MM.1S (cell line): ENCODE results near the gene SQSTM1.

ENCODE experiments used
- DNase-seq: peaks from one replicate; pipeline ENCODE4 v3.0.0-alpha.2; 2015
- H2AFZ ChIP-seq: fragments of 300-600 bp; sonication (generic); 2 replicates; pipeline ENCODE4 v1.6.0; 2016; ENCODE audit warnings: antibody characterized with exemption, low read length
- H3F3A ChIP-seq: fragments of 300-600 bp; sonication (generic); 2 replicates; pipeline ENCODE4 v1.6.1; 2016; ENCODE audit warnings: mild to moderate bottlenecking, antibody characterized with exemption, low read length, moderate library complexity, mixed read lengths; ENCODE audit not compliant: insufficient read depth
- H3K27ac ChIP-seq: fragments of 300-600 bp; sonication (generic); 2 replicates; pipeline ENCODE4 v1.5.1; 2016; ENCODE audit warnings: mild to moderate bottlenecking, low read length
- H3K27me3 ChIP-seq: fragments of 300-600 bp; sonication (generic); replicated peaks from 2 replicates; pipeline ENCODE4 v1.6.0; 2016; ENCODE audit warnings: low read length; ENCODE audit not compliant: insufficient read depth
- H3K36me3 ChIP-seq: fragments of 300-600 bp; sonication (generic); replicated peaks from 2 replicates; pipeline ENCODE4 v1.6.1; 2016; ENCODE audit warnings: mild to moderate bottlenecking, low read length, mixed read lengths; ENCODE audit not compliant: insufficient read depth
- H3K4me1 ChIP-seq: fragments of 300-600 bp; sonication (generic); 2 replicates; pipeline ENCODE4 v1.6.1; 2016; ENCODE audit warnings: low read length, mixed read lengths
- H3K4me2 ChIP-seq: fragments of 300-600 bp; sonication (generic); 2 replicates; pipeline ENCODE4 v1.6.0; 2016; ENCODE audit warnings: low read depth, low read length
- H3K4me3 ChIP-seq: fragments of 300-600 bp; sonication (generic); 2 replicates; pipeline ENCODE4 v1.5.1; 2016; ENCODE audit warnings: low read length, mixed read lengths
- H3K79me2 ChIP-seq: fragments of 300-600 bp; sonication (generic); 2 replicates; pipeline ENCODE4 v1.6.1; 2016; ENCODE audit warnings: mixed run types, low read length, mixed read lengths
- H3K9ac ChIP-seq: fragments of 300-600 bp; sonication (generic); 2 replicates; pipeline ENCODE4 v1.6.1; 2016; ENCODE audit warnings: low read length, mixed read lengths
- H3K9me2 ChIP-seq: fragments of 300-600 bp; sonication (generic); replicated peaks from 2 replicates; pipeline ENCODE4 v1.6.1; 2016; ENCODE audit warnings: mild to moderate bottlenecking, low read length, mixed read lengths; ENCODE audit not compliant: insufficient read depth
- H3K9me3 ChIP-seq: fragments of 300-600 bp; sonication (generic); replicated peaks from 2 replicates; pipeline ENCODE4 v1.6.1; 2016; ENCODE audit warnings: mild to moderate bottlenecking, low read length, mixed read lengths; ENCODE audit not compliant: insufficient read depth
- H4K20me1 ChIP-seq: fragments of 300-600 bp; sonication (generic); 2 replicates; pipeline ENCODE4 v1.6.1; 2016; ENCODE audit warnings: mild to moderate bottlenecking, low read length, moderate library complexity, mixed read lengths; ENCODE audit not compliant: insufficient read depth
- EZH2 ChIP-seq: fragments of 300-600 bp; sonication (generic); optimal IDR thresholded peaks from 2 replicates; pipeline ENCODE3; 2017; ENCODE audit warnings: low read depth, mild to moderate bottlenecking, antibody characterized with exemption, low read length, mixed read lengths
- EZH2phosphoT487 ChIP-seq: fragments of 300-600 bp; sonication (generic); IDR thresholded peaks from 2 replicates; pipeline ENCODE4 v1.6.1; 2018; ENCODE audit warnings: antibody characterized with exemption, low read length
- TF ChIP-seq, protein P1 (sequence below): fragments of 300-600 bp; sonication (generic); IDR thresholded peaks from 2 replicates; pipeline ENCODE4 v1.5.1; 2016; ENCODE audit warnings: antibody characterized with exemption, low read length, mixed read lengths

The SQSTM1 gene

DNA sequence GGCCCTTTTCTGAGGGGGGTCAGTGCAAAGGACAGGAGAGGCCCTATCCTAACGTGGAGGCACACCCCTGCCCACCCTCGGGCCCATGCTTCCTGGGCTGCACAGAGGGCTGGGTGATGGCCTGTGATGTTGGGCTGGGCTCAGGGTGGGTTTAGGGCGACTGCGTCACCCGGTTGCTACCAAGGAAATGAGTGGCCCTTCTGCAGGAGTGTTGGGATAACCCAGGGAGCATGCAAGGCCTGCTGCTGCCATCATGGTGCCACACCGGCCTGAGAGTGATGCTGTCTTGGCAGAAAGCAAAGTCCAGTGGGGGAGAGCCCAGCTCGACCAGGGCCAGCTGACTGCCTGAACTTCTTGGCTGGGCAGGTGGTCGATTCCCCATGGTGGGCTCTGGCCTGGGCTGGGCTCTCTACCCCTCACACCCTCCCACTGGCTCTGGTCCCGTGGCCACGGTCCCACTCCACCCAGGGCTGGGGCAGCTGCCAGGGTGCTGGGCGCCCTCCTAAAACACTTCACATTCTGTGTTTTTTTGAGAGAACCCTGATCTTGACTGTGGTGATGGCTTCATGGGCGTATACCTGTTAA, 59.5 kb downstream of the SQSTM1 start:
- Histone ChIP-seq H3F3A (no peaks in the 10 kb centered on the region), H3K4me3 (no peak overlapping the region), H3K27me3 (no peaks in the 10 kb centered on the region), H3K9ac (no peak overlapping the region), H2AFZ (no peak overlapping the region), H3K27ac (no peak overlapping the region), H3K9me3 (no peaks in the 10 kb centered on the region), H3K4me2 (no peak overlapping the region), H3K36me3 (no peaks in the 10 kb centered on the region), H3K4me1 (no peaks in the 10 kb centered on the region), H4K20me1 (no peaks in the 10 kb centered on the region), H3K79me2 (no peaks in the 10 kb centered on the region), H3K9me2 (no peaks in the 10 kb centered on the region)
- no peak for DNase-seq
- TF ChIP-seq EZH2: no peak
- TF ChIP-seq EZH2phosphoT487: no peak
- TF ChIP-seq, protein P1, sequence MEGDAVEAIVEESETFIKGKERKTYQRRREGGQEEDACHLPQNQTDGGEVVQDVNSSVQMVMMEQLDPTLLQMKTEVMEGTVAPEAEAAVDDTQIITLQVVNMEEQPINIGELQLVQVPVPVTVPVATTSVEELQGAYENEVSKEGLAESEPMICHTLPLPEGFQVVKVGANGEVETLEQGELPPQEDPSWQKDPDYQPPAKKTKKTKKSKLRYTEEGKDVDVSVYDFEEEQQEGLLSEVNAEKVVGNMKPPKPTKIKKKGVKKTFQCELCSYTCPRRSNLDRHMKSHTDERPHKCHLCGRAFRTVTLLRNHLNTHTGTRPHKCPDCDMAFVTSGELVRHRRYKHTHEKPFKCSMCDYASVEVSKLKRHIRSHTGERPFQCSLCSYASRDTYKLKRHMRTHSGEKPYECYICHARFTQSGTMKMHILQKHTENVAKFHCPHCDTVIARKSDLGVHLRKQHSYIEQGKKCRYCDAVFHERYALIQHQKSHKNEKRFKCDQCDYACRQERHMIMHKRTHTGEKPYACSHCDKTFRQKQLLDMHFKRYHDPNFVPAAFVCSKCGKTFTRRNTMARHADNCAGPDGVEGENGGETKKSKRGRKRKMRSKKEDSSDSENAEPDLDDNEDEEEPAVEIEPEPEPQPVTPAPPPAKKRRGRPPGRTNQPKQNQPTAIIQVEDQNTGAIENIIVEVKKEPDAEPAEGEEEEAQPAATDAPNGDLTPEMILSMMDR: no peak

DNA sequence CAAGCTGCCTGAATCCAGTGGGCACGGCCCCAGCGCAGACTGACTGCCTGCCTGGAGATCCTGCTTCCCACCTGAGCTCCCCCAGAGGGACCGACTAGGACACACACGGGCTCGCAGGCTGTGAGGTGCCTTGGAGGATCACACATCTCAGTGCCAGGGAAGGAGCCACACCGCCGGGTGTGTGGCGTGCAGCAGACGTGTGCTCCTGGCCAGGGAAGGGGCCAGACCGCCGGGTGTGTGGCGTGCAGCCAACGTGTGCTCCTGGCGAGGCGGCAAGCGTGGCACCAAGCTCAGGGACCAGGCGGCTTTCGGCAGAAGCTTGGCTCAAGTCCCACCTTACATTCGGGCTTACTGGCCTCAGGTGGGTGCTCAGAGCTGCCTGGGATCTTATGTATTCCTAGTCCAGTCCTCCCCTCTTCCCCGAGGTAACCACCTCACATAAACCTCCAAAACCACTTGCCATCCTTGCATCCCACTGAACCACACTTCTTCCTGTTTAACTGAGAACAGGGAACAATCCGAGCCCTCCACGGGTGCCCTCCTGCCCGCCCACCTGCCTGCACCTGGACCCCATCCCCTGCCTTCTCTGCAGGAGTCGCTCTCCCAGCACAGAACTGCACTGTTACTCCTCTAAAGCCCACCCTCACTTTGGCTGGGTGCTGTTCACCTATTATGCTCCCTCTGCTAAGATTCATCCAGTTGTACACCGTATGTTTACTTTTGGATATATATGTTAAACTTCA, 60.3 kb downstream of the SQSTM1 start:
- Histone ChIP-seq H3F3A (no peaks in the 10 kb centered on the region), H2AFZ (no peak overlapping the region), H3K27ac (no peak overlapping the region), H3K27me3 (no peaks in the 10 kb centered on the region), H3K4me2 (no peak overlapping the region), H3K79me2 (no peaks in the 10 kb centered on the region), H4K20me1 (no peaks in the 10 kb centered on the region), H3K9ac (no peak overlapping the region), H3K9me3 (no peaks in the 10 kb centered on the region), H3K36me3 (no peaks in the 10 kb centered on the region), H3K4me1 (no peaks in the 10 kb centered on the region), H3K9me2 (no peaks in the 10 kb centered on the region), H3K4me3 (no peak overlapping the region)
- DNase-seq: no peak
- TF ChIP-seq, protein P1: no peak
- TF ChIP-seq EZH2 (no peak), EZH2phosphoT487 (no peak)

DNA sequence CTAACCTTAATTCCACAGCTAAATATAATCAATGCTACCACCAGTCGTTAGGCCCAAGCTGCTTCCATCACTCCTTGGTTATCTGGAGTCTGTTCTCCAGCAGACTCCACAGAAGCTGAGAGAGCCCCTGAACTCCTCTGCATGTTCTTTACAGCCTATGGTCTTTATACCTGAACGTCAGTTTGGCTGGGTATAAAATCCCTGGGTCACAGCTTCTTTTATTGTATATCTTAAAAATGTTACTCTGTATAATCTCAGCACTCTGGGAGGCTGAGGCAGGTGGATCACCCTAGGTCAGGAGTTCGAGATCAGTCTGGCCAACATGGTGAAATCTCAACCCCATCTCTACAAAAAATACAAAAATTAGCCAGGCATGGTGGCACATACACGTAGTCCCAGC, 61.6 kb downstream of the SQSTM1 start:
- H3K4me3 ChIP-seq: no peak overlapping the region
- no peaks in the 10 kb centered on the region for H3K79me2 ChIP-seq
- H2AFZ ChIP-seq: no peak overlapping the region
- no peaks in the 10 kb centered on the region for H4K20me1 ChIP-seq
- no peak overlapping the region for H3K4me2 ChIP-seq
- H3K9me2 ChIP-seq: no peaks in the 10 kb centered on the region
- H3K9ac ChIP-seq: no peak overlapping the region
- DNase-seq: no peak
- no peaks in the 10 kb centered on the region for H3K36me3 ChIP-seq
- H3K9me3 ChIP-seq: no peaks in the 10 kb centered on the region
- no peak for TF ChIP-seq EZH2
- TF ChIP-seq, protein P1: no peak
- no peak for TF ChIP-seq EZH2phosphoT487
- H3K4me1 ChIP-seq: no peaks in the 10 kb centered on the region
- H3F3A ChIP-seq: no peaks in the 10 kb centered on the region
- no peaks in the 10 kb centered on the region for H3K27me3 ChIP-seq
- no peak overlapping the region for H3K27ac ChIP-seq
